NCI-H748 (cell line): ENCODE measurements around the gene TANC1.

Experiments
- DNase-seq: peaks from one replicate; lab custom pipeline; 2025; ENCODE audit not compliant: unreplicated experiment; lab: John Stamatoyannopoulos, UW

Gene TANC1

DNA sequence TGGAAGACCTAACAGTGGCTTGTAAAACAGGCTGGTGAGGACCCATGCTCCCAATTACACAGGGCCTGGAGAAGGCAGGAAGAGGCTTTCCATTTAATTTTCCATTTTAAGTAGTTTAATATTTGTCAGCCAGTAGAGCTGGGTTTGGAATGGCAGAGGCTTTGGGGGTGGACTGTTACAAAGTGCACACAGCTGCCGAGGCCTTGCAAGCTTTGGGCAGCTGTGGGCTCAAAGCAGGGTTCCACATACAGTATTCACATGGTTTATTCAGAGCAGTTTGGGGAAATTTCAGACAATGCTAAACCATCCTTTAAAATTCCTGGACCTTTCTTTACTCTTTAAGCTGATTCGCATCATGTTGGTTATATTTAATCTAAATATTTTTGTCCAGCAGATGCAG, 185.5 kb downstream of the TANC1 start:
- DNase-seq = no peak

DNA sequence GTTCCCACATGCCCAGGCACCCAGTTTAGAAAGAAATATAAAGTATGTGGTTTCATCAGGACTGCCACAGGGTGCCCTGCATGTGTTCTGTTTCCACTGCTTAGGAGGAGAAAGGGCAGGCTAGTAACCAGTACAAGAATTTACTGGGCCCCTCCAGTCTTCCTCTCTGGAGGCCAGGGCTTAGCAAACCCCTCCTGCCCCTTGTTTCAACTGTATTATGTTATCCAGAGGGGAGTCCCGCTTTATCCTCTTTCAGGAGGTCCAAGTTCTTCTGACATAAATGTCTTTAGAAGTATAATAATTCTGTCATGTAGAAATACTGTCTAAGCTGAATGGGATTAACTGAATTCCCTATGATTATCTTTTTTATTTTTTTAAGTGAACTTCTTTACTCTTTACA, 185.9 kb downstream of the TANC1 start:
- no peak for DNase-seq

DNA sequence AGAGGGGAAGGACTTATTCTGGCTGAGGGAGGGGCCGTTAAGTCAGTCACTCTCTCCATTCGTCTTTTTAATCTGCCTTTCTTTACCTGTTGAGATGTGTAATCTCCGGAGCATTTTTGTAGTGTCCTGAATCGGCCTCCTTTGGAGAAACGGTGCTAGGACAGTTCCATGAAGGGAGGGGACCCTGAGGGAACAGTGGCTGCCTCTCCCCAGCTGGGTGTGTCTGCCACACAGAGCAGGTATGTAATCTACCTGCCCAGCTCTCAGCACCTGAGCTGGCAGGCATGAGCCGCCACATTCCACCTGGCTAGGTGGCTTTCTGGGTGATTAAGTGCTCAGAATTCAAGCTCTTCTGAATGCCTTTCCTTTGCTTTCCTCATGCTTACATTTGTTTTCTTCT, 186.9 kb downstream of the TANC1 start:
- peak; percentile 42 for DNase-seq

DNA sequence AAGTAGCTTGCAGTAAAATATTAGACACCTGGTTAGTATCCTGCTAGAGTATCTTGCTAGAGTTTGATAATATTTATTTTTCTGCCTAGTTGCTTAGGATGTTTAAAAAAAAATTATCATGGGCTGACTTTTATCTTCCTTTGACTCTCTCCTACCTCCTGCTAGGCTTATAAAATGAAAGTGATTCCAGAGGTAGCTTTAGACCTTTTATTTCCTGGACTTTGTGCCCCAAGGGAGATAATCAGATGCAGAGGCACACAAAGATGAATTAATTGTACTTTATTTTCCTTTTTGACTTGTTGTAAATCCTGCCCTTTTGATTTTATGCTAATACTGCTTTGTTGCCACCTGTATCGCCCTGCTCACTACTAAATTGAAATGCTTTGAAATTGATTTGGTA, 187.4 kb downstream of the TANC1 start:
- DNase-seq = no peak

DNA sequence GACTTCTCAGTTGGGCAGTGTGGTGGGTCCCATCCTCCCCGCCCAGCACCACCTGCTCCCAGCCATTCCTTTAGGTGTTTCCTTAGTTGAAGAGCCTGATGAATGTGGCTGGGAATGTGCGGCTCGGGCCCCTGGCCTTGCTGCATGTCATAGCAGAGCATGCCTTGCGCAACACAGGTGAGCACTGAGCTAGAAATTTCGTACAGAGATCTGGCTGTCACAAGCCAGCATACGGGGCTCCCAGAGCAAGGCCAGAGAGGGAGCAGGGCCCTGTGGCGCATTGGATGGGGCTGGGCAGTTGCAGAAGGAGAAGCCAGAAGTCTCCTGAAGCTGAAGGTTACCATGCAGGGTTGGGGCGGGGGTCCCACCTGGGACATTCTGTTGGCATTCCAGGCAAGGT, 188.4 kb downstream of the TANC1 start:
- DNase-seq = no peak

DNA sequence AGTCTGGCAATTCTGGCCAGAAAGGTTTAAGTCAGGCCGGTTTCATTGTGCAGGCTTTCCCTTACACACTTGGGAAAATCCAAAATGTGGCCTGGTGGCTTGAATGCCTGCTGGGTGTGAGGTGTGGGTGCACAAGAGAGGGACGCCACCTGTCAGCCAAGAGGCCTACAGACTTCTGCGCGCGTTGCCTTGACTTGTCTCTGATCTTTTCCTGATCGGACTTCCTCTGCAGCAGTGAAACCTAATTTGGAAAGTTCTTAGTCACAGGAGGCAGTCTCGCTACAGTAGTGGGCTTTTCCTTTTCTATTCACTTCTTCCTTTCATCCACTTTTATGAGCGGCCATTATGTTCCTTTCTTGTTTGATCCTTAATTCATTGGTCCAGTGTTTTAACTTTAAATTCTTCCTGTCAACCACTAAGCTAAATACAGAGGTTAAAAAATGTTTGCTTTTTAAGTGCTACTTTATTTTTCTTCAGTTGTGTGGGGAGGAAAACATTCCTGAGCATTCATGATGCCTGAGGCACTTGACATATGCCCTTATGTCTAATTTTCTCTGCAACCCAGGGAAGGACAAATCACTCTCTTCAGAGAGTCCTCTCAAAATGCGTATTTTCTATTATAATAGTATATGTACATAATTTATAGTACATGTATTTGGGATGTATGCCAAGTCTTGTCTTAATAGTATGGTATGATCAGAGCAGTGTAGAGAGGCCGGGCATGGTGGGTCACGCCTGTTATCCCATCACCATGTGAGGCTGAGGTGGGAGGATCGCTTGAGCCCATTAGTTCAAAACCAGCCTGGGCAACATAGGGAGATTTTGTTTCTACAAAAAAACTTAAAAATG, 189.1 kb downstream of the TANC1 start:
- no peak for DNase-seq

DNA sequence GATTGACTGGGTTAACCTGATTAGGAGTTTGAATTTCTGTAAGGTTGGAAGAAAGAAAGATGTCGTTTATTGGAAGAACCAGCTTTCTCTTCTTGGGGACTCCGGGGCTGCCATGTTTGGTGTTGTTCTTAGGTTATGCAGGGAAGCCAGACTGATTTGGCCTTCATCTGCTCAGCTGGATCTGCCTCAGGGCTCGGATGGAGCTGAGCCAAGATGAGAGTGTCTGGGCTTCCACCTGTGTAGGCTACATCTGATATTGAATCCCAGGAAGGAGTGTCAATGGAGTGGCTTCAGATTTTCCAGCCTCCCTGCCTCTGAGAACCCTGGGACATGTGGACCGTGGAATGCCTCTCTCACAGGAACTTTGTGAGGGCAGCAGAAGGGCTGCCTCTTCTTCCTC, 192.0 kb downstream of the TANC1 start:
- DNase-seq = no peak

DNA sequence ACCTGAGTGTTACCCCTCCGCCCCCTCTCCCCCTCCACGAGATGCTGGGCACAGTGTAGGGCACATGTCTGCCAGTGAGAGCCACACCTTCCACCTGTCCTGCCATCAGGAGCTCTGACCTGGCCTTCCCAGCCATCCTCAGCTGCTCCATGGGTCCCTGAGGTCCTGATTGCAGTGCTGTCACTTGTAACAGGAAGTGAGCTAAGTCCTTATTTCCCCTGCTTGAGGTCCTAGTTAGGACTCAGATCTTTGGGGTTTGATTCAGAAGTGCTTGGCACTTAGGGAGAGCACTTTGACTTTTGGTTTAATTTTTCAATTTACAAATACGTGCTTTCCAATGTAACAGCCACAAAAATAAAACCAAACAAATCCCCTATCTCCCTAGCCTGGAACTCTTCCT, 192.5 kb downstream of the TANC1 start:
- no peak for DNase-seq

DNA sequence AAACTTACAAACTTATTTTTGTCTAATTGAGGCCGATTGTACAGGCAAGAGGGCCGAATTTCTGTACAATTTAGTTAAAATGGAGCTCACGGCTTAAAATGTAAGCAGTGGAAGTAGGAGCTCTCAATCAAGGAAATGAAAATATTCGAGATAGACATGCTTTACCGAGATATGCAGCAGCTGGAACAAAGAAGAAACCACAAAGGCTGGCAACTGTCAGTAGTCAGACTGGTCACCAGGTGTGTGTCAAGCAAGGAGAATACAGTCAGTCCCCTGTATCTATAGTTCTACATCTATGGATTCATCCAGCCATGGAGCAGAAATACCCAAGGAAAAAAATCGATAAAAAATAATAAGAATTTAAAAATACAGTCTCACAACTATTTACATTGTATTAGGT, 195.5 kb downstream of the TANC1 start:
- no peak for DNase-seq

DNA sequence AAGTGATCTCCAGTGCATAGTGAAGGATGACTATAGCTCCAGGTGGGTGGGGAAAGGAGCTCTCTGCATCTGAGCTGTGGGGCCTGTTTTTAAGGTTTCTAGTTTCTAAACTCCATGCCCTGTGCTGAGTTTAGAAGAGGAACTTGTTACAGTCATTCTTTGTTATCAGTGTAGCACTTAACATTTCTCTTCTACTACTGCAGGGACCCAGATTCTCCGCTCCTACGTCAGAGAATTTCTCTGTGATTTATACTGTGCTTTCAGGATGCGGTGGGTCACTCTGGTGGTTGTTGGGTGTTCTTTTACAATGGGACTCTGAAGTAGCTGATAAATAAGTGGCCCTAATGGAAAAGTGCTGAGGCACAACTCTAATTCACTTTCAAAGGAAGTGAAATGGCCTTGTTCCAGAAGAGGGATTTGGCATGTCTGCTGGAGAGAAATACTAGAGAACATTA, 196.0 kb downstream of the TANC1 start:
- DNase-seq = no peak

DNA sequence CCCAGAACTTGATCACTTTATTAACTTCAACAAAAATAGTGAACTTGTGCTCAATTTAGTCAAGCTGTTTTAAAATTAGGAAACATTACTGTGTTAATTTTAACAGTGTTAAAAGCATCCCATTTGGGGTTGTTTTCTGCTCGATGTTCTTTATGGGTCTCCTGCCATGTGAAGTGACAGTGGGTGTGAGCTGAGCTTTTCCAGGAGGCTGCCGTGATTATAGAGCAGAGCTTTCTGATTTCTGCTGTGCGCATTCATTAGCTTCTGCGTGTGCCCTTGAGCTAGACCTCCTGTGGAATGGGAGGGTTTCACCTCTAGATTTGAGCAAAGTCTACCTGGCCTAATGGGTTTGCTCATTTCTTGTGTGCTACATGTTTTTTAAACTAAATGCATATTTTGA, 196.6 kb downstream of the TANC1 start:
- DNase-seq = no peak

DNA sequence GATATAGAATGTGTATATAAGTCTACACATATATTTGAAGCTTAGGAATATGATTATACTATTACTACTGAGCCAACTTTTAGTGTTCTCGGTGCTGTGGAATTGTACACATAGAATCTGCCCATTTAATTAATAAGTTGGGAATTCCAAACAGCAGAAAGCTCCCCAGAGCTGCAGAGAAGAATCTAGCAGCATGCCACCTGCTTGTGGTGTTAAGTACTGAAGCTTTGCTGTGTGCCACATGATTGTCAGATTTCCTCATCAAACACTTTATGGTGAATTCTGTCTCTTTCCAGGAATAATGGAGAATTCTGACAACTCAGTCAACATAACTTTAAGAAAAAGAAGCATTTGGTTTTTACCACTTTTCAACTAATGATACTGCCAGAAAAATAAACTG, 200.3 kb downstream of the TANC1 start:
- DNase-seq = no peak

DNA sequence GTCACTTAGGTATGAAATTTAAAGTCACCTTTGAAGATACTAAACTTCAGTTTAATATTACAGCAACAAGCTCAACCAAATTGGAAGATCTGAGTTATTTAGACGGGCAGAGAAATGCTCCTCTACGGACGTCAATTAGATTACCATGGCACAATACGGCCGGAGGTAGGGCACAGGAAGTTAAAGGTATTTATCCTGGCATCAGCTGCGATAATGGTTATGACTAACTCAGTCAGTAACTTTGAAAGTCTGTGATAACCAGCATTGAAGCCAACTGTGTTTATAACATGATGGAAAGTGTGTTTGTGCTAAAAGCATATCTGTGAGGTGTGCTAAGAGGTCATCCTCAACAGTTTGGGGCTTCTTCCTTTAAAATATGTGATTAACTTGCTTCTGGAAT, 200.7 kb downstream of the TANC1 start:
- no peak for DNase-seq

DNA sequence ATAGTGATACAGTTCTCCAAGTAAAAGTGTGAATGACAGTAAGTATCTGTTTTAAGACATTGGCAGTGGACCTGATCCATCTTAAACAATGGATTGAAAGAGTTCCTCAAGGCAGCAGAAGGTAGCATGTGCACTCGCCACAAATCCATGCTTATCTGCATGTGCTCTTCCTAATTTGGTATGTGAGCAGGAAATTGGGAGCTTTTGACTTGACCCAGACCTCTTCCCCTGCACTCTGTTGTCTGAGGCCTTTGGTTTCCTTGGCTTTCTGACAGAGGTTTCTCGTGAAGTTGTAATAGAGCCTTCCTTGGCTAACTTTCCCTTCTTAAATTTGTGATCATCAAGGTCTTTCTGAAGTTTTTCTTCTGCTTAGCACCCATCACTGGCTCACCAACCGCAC, 204.0 kb downstream of the TANC1 start:
- no peak for DNase-seq

DNA sequence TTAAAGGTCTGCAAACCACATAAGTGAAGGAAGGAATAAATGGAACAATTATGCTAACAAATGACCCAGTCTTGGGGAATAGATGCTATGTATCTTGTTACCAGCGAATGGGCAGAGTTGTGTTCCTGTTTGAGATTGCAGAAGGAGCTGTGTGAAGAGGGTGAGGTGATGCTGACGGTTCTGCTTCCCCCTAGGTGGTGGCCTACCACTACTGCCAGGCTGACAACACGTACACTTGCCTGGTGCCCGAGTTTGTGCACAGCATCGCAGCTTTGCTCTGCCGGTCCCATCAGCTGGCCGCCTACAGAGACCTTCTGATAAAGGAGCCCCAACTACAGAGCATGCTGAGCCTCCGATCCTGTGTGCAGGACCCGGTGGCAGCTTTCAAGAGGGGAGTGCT, 206.3 kb downstream of the TANC1 start:
- no peak for DNase-seq

DNA sequence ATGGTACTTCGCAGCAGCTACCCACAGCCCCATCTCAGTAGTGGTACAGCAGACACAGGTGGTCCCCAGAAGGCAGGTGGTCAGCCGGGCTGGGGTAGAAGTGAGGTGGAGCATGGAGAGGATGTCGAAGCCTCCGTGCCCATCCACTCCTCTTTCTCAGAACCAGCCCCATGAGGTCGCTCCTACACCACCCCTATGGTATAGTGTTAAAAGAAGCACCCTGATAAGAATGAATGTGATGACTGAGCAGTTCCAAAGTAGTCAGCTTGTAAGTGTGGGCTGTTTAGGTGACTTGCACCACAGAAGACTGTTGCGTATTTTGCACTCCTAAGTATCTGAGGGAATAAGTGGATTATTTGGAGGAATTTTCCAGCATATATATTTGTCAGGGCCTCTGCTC, 206.7 kb downstream of the TANC1 start:
- DNase-seq = no peak

DNA sequence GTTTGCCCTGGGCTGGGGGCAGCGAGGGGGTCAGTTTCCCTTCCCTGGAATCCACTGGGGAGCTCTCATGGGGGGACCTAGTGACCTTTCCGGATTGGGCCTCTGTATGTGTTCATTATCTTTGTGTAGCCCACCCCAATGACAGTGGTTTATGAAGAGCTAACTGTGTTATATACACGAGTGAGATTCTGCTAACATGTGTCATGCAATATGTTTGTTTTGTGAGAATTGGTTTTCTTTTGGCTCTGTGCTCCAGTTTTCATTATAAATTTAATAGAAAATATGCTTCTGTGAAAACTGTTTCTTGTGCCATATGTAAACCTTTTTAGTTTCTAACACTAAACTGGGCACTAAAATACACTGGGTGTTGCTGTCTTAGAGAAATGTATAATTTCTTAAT, 207.5 kb downstream of the TANC1 start:
- no peak for DNase-seq

DNA sequence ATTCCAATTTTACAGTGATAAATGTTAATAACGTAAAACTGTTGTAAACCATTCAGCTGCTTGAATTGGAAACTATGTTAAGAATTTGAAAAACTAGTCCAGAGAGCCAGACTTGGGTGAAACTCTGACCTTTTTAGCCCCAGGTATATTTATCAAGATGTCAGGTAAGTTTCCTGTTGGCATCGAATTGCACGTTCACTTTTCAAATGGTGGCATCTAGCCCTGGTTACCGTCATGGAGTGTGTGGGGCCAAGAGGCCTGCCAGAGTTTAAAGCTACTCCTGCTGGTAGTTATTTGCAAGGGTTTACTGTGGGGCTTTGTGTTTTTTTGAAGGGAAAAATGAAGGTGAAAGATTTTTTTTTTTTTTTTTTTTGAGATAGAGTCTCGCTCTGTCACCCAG, 208.1 kb downstream of the TANC1 start:
- no peak for DNase-seq

DNA sequence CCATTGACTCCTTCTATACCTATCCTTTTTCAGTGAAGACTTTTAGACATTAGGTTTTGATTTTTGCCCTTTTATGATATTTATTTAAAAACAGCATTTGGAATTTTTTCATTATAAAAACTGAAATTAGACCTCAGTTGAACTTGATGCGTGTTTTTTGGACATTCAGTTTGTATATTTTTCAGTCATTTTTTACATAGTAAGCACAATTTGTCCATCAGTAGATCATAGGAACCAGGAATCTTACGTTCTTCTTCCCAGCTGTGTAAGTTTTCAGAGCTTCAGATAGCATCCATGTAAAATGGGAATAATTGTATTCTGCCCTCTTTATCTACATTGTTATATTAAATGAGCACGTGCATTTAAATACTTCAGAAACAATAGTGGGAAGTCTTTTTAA, 208.9 kb downstream of the TANC1 start:
- DNase-seq = no peak

DNA sequence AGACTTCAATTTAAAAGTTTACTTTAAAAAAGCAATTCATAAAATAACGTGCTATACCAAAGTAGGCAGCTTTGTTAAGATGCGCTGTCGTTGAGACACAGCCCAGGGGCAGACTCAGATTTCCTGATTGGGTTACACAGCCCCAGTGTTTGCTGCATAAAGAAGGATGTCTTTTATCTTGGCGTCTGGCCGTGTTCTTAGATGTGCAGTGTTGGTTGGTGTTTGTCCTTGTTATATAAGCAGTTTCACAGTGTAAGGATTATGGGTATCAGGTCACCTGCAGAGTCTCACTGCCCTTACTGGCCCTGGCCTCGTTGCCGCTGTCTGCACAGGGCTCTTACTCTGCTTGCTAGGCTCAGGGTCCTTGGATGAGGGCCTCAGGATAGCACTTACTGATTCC, 209.5 kb downstream of the TANC1 start:
- DNase-seq = peak; percentile 35

DNA sequence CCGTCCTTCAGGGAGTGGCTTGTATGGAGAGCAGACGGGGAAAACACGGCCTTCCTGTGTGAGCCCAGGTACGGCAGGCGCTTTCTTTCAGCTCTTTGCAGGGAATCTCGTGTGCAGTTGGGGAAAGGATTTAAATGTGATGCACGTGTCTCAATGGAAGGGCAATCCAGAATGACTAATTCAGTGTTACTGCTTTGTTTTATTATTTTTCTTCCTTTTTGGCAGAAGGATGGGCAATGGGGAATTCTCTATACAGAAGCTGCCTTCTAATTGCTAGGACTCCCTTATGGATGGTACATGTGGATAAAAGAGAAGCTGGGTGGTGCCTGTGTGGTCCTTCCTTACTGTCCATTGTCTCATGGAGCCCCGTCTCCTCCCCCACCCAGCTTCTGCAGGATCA, 210.7 kb downstream of the TANC1 start:
- DNase-seq = no peak

DNA sequence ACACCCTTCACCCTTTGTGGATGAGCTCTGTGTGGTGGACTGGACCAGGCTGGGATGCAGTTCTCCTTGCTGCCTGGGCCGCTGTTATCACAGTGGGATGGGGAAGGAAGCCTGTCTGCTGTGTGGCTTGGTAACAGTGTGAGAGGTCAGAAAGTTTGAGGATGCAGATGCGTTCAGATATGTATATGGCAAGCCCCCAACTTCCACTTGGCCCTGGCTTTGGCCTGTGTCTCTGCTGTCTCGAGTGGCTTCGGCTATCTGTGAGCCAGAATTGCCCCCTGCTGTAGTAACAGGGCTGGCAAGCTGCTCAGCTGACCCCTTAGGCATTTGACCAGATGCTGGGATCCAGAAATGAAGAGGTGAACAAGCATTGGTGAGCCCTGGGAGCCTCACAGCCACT, 211.3 kb downstream of the TANC1 start:
- DNase-seq = no peak

DNA sequence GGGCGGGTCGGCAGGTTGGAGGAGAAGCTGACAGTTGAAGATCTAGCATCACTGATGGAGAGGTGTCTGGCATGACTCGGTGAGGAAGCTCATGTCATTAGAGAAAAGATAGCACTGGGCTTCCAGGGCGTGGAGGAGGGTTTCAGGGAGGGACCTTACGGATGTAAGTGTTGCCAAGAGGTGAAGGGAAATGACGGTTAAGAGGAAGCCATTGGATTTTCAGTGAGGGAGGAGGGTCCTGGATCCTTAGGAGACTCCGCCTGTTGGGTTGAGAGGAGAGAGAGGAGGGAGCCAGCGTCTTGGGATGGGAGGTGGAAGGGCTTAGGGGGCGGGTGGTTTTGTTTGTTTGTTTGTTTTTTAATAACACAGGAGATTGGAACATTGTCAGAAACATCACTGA, 214.9 kb downstream of the TANC1 start:
- DNase-seq = no peak
